Activated CD8-positive, alpha-beta memory T cell treated with anti-CD3 and anti-CD28 coated beads, Interleukin-2, amount 50 U/mL, for 1 hour (primary cell): ENCODE measurements around the gene PCDHA5.

Source experiments
- DNase-seq: peaks from one replicate; pipeline ENCODE4 v3.0.0-alpha.2; 2020; ENCODE audit errors: extremely low read depth

The PCDHA5 gene

DNA sequence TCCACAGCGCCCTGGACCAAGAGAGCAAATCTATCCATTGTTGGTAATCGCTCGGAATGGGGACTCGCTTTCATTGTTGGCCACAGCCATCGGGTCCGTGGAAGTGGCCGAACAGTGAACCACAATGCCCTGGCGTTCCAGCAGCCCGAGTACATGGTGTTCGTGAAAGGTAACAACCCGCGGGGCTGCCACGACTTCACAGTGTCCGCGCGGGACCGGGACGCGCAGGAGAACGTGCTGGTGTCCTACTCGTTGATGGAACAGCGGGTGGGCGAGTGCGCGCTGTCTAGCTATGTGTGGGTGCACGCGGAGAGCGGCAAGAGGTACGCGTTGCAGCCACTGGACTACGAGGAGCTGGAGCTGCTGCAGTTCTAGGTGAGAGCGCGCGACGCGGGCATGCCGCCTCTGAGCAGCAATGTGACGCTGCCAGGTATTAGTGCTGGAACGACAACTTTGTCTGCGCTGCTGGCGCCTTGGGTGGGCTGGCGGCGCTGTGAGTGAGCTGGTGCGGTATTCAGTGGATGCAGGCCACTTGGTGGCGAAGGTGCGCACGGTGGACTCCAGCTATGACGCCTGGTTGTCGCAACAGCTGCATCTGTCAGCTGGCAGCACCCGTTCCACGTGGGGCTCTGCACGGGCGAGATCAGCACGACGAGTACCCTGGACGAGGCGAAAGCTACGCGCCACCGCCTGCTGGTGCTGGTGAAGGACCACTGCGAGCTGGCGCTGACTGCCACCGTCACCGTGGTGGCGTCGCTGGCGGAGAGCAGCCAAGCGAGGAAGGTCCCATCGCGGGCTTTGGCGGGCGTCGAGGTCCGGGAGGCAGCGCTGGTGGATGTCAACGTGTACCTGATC, 41.3 kb downstream of the PCDHA5 start:
- DNase-seq = no peak

DNA sequence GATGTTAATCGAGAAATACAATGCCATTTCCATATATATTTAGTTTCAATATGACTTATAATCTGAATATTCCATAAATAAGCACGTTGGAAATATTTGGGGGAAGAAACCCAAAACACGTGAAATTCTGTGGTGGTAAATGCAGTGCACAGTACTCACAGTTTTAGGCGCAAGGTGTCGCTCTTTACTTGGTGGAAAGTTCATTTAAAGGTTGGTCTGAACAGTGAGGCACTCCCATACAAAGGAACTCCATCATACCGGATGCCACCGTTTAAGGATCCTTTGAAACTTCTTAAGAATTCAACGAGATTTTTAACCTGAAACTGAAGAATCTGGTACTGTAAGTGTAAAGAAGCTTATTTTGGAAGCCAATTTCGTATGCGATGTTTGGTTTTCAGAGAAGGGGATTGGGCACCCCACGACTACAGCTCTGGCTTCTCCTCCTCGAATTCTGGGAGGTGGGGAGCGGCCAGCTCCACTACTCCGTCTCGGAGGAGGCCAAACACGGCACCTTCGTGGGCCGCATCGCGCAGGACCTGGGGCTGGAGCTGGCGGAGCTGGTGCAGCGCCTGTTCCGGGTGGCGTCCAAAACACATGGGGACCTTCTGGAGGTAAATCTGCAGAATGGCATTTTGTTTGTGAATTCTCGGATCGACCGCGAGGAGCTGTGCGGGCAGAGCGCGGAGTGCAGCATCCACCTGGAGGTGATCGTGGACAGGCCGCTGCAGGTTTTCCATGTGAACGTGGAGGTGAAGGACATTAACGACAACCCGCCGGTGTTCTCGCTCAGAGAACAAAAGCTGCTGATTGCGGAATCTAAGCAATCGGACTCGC, 47.5 kb downstream of the PCDHA5 start, which contains the start of gene PCDHA11:
Gene PCDHA11 (plus strand): TSS at position 237 of the 834 bp plus-strand sequence. CDS start 147 bp downstream, at position 384.
- no peak for DNase-seq

DNA sequence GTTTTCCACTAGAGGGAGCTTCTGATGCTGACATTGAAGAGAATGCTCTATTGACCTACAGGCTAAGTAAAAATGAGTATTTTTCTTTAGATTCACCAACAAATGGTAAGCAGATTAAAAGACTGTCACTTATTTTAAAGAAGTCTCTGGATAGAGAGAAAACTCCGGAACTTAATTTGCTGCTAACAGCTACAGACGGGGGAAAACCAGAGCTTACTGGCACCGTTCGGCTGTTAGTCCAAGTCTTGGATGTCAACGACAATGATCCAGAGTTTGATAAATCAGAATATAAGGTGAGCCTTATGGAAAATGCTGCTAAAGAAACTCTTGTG, 48.1 kb downstream of the PCDHA5 start:
- no peak for DNase-seq

GRCh38 chr5:140870221-140871201, 49.1 kb downstream of the PCDHA5 start:
- DNase-seq = no peak
